HL-60 (cell line): Measurements from ENCODE around the gene ZMPSTE24.

Experiments
- DNase-seq, 2 experiments: peaks; one replicate each; pipeline ENCODE4 v3.0.0-alpha.2; 2010 to 2020; ENCODE audit warnings: low read depth in 1 of 2, low spot score in 1 of 2
- H3K27ac ChIP-seq: fragments of 250-450 bp; sonication (Bioruptor Pico); replicated peaks from 2 replicates; pipeline ENCODE4 v1.5.1; 2020; ENCODE audit warnings: mild to moderate bottlenecking, moderate library complexity
- H3K27me3 ChIP-seq: fragments of 250-450 bp; sonication (Bioruptor Pico); 2 replicates; pipeline ENCODE4 v1.5.1; 2021; ENCODE audit warnings: mild to moderate bottlenecking, moderate library complexity; ENCODE audit not compliant: insufficient read depth, poor library complexity, severe bottlenecking
- H3K4me3 ChIP-seq: replicated peaks from 2 replicates; pipeline ENCODE4 v1.5.1; 2011; ENCODE audit warnings: mild to moderate bottlenecking, control low read depth, low read length; ENCODE audit not compliant: insufficient read depth
- GABPA ChIP-seq: IDR thresholded peaks from 2 replicates; pipeline ENCODE4 v1.6.1; 2012; ENCODE audit warnings: low read depth
- POLR2AphosphoS5 ChIP-seq: IDR thresholded peaks from 2 replicates; pipeline ENCODE4 v1.6.1; 2012; ENCODE audit warnings: low read depth
- SPI1 ChIP-seq: IDR thresholded peaks from 2 replicates; pipeline ENCODE4 v1.6.1; 2012; ENCODE audit warnings: low read depth, mild to moderate bottlenecking, borderline replicate concordance
- TF ChIP-seq, protein P1 (sequence below): IDR thresholded peaks from 2 replicates; pipeline ENCODE4 v1.6.1; 2012; ENCODE audit warnings: low read depth; ENCODE audit not compliant: insufficient replicate concordance
- TF ChIP-seq, protein P2 (sequence below): IDR thresholded peaks from one replicate; pipeline ENCODE4 v1.5.1; 2011; ENCODE audit warnings: low read length, control low read depth, inconsistent platforms; ENCODE audit not compliant: insufficient read depth

The ZMPSTE24 gene

DNA sequence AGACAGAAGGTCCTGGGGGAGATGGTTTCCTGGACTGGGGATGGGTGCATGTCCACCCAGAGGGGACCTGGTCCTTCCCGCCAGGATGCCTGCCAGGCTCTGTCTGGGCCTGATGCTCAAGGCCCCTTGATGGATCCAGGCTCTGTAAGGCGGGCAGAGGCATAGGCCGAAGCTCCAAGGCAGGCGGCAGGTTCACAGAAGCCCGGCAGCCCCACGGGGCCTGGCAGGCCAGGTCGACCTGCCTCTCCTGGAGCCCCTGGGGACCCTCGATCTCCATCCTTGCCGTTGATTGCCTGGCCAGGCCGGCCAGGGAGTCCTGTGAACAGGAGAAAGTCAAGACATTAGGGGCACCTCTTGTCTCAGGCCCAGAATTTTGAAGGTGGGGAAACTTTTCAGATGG, 43.0 kb downstream of the ZMPSTE24 start:
- TF ChIP-seq GABPA, result no peak
- no peak for TF ChIP-seq POLR2AphosphoS5
- TF ChIP-seq, protein P1, sequence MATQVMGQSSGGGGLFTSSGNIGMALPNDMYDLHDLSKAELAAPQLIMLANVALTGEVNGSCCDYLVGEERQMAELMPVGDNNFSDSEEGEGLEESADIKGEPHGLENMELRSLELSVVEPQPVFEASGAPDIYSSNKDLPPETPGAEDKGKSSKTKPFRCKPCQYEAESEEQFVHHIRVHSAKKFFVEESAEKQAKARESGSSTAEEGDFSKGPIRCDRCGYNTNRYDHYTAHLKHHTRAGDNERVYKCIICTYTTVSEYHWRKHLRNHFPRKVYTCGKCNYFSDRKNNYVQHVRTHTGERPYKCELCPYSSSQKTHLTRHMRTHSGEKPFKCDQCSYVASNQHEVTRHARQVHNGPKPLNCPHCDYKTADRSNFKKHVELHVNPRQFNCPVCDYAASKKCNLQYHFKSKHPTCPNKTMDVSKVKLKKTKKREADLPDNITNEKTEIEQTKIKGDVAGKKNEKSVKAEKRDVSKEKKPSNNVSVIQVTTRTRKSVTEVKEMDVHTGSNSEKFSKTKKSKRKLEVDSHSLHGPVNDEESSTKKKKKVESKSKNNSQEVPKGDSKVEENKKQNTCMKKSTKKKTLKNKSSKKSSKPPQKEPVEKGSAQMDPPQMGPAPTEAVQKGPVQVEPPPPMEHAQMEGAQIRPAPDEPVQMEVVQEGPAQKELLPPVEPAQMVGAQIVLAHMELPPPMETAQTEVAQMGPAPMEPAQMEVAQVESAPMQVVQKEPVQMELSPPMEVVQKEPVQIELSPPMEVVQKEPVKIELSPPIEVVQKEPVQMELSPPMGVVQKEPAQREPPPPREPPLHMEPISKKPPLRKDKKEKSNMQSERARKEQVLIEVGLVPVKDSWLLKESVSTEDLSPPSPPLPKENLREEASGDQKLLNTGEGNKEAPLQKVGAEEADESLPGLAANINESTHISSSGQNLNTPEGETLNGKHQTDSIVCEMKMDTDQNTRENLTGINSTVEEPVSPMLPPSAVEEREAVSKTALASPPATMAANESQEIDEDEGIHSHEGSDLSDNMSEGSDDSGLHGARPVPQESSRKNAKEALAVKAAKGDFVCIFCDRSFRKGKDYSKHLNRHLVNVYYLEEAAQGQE, result no peak
- TF ChIP-seq, protein P2, sequence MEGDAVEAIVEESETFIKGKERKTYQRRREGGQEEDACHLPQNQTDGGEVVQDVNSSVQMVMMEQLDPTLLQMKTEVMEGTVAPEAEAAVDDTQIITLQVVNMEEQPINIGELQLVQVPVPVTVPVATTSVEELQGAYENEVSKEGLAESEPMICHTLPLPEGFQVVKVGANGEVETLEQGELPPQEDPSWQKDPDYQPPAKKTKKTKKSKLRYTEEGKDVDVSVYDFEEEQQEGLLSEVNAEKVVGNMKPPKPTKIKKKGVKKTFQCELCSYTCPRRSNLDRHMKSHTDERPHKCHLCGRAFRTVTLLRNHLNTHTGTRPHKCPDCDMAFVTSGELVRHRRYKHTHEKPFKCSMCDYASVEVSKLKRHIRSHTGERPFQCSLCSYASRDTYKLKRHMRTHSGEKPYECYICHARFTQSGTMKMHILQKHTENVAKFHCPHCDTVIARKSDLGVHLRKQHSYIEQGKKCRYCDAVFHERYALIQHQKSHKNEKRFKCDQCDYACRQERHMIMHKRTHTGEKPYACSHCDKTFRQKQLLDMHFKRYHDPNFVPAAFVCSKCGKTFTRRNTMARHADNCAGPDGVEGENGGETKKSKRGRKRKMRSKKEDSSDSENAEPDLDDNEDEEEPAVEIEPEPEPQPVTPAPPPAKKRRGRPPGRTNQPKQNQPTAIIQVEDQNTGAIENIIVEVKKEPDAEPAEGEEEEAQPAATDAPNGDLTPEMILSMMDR, result no peak
- no peak for TF ChIP-seq SPI1
- Histone ChIP-seq H3K27me3 (no peaks in the 10 kb centered on the region), H3K27ac (no peak overlapping the region), H3K4me3 (no peak overlapping the region)
- DNase-seq, result no peak

DNA sequence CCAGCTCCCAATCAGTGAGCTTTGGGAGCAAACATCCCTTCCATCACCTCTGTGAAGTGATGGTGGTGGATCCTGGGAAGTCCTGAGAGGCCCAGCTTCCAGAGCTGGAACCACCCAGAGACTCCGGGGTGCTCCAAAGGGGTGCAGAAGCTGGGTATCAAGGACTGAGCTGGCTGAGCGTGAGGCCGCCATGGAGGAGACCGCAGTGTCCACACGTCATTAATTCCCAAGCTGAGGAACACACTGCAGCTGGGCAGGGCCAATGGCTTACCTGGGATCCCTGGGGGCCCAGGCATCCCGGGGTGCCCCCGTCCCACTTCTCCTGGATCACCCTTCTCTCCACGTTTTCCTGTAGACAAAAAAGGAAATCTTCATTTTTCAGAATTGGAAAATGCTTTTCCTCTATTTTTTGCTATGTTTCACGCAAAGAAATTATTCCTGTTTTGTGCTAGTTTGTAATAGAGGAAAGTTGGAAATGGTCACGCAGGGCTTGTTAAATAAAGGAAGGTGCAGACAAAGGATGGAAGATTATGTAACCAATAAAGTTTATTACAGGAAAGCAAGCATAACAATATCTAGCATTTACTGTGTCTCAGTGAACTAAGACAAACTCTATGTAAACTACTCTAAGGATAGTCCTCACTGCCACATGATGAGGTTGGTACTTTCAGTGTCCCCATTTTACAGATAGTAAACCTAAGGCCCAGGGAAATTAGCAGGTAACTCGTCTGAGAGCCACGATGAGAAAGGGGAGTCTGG, 43.7 kb downstream of the ZMPSTE24 start:
- DNase-seq, result no peak
- TF ChIP-seq POLR2AphosphoS5 (no peak), GABPA (no peak), SPI1 (no peak)
- Histone ChIP-seq H3K27ac (no peak overlapping the region), H3K27me3 (no peaks in the 10 kb centered on the region), H3K4me3 (no peak overlapping the region)

DNA sequence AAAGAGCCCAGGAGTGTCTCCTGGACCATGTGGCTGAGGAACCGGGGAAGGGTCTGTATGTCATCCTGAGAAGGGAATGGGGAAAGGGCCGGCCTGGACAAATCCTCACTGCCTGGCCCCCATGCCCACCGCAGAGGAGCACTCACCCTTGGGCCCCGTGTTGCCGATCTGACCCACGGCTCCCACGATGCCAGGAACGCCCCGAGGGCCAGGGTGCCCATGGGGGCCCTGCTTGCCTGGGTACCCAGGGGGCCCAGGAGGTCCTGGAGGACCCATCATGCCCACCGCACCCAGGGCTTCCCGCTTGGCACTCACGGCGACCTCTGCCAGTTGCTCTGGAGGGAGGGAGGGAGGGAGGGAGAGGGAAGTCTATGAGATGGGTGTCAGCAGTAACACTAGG, 44.4 kb downstream of the ZMPSTE24 start:
- TF ChIP-seq SPI1 (no peak), POLR2AphosphoS5 (no peak), GABPA (no peak)
- TF ChIP-seq, protein P1, result no peak
- Histone ChIP-seq H3K4me3 (no peak overlapping the region), H3K27me3 (no peaks in the 10 kb centered on the region), H3K27ac (no peak overlapping the region)
- DNase-seq, result no peak

DNA sequence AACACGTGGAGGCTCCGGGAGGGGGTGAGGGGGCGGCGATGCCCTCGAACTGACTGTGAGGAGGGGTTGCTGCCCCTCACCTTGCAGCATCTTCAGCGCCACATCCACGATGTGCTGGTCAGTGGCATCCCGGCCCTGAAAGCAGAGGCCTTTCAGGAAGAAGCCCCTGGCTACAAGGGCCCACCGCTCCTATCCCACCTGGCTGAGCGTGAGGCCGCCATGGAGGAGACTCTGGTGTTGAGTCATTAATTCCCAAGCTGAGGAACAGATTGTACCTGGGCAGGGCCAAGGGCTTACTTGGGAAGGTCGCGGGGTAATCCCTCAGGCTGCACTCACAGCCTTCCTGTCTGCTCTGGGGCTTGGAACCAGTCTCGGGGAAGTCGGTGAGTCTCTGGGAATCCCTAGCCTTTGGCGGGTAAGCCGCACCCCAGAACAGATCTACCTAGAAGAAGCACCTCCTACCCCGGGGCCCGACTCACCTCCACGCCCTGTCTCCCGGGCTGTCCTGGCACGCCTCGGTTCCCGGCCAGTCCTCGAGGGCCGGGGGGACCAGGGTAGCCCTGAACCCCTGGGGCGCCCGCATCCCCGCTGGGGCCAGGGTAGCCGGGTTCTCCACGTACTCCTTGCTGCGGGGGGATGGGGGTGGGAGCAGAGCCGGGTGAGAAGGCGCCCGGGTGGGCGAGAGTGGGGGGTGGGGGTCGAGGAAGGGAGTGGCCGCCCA, 45.2 kb downstream of the ZMPSTE24 start:
- no peak for DNase-seq
- TF ChIP-seq SPI1 (no peak), POLR2AphosphoS5 (no peak), GABPA (no peak)
- TF ChIP-seq, protein P2, result no peak
- TF ChIP-seq, protein P1, result no peak
- no peak overlapping the region for H3K27ac ChIP-seq
- no peak overlapping the region for H3K4me3 ChIP-seq
- H3K27me3 ChIP-seq, result no peaks in the 10 kb centered on the region
